Esophagus (tissue), 2 donors: ENCODE measurements around the gene CARNS1. TPM values are rescaled to one million over a fixed set of nuclear protein-coding genes. Genes with fewer than 3 reads are reported as not detected.
A peak's percentile ranks its signal among the peaks of the same experiment; 100 is the strongest.

Source experiments
- H3K27ac ChIP-seq, 2 donors: one replicate each; pipeline ENCODE4 v1.5.1; 2013; ENCODE audit warnings: low read depth in 2 of 2, mild to moderate bottlenecking in 2 of 2, inconsistent platforms in 1 of 2, low read length in 1 of 2, moderate library complexity in 1 of 2
- H3K27me3 ChIP-seq, 2 donors: one replicate each; pipeline ENCODE4 v1.6.1; 2013; ENCODE audit warnings: low read length in 2 of 2, control low read depth in 1 of 2, mild to moderate bottlenecking in 1 of 2; ENCODE audit not compliant: insufficient read depth in 2 of 2, control insufficient read depth in 1 of 2
- H3K36me3 ChIP-seq, 2 donors: one replicate each; pipeline ENCODE4 v1.6.1; 2013; ENCODE audit warnings: low read length in 1 of 2; ENCODE audit not compliant: control insufficient read depth in 2 of 2, insufficient read depth in 2 of 2
- H3K4me1 ChIP-seq, 2 donors: one replicate each; pipeline ENCODE4 v1.6.1; 2013; ENCODE audit warnings: low read length in 1 of 2; ENCODE audit not compliant: control insufficient read depth in 2 of 2, insufficient read depth in 2 of 2
- H3K4me3 ChIP-seq, 2 donors: one replicate each; pipeline ENCODE4 v1.5.1; 2013; ENCODE audit warnings: low read length in 2 of 2, mild to moderate bottlenecking in 2 of 2, low read depth in 1 of 2, moderate library complexity in 1 of 2
- H3K9me3 ChIP-seq, 2 donors: one replicate each; pipeline ENCODE4 v1.6.1; 2013; ENCODE audit warnings: mild to moderate bottlenecking in 2 of 2, low read depth in 1 of 2, low read length in 1 of 2, moderate library complexity in 1 of 2; ENCODE audit not compliant: control insufficient read depth in 2 of 2, insufficient read depth in 1 of 2
- WGBS, 2 donors: extraction: QIAGEN DNeasy Blood & Tissue Kit; methylation state at CpG; one replicate each; pipeline ENCODE4 v1.1.7; 2013; 5-methylcytosine and 5-hydroxymethylcytosine counted together
- polyA plus RNA-seq, 2 donors: library from polyadenylated mRNA; stranded (reverse); fragments of 200-250 nt; gene quantifications; one replicate each; pipeline ENCODE4 v1.2.3, GENCODE V29; 2013
- donor health status: healthy with polysubstance abuse.
- donor health status: Bipolar disorder and iron deficiency.

CARNS1 gene
- polyA plus RNA-seq, 2 donors: 0.21 to 0.29 TPM

DNA sequence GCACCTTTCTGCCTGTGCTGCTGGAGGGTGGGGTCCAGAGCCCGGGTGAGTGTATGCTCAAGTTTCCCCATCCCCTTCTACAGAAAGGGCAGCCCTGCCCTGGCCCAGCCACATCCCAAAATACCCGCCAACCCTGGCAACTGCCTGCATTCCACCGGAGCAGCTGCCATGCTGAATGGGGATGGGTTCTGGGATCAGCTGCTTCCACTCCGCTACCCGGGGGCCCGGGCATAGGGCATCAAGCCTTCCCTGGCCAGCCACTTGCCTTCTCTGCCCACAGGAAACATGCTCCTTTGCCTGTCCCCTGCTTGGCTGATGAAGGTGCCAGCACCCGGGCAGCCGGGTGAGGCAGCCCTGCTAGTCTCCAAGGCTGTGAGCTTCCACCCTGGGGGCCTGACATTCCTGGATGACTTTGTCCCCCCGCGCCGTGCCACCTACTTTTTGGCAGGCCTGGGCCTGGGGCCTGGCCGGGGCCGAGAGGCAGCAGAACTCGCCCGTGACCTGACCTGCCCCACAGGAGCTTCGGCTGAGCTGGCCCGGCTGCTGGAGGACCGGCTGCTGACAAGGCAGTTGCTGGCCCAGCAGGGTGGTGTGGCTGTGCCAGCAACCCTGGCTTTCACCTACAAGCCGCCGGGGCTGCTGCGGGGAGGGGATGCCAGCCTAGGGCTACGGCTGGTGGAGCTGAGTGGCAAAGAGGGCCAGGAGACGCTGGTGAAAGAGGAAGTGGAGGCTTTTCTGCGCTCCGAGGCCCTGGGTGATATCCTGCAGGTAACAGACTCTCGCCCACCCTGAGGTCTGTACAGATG is 3.2 kb downstream of the CARNS1 start:
- WGBS, 2 donors: 42 to 50% methylated on average over 26 of the region's 26 CpGs
- Histone ChIP-seq H3K4me3 (no peak overlapping the region), H3K27ac (peak overlapping the region; percentile 27 to 56), H3K36me3 (no peaks in the 10 kb centered on the region), H3K4me1 (peaks cover 14 to 34% of the 10 kb centered on the region in 2 donors), H3K9me3 (no peaks in the 10 kb centered on the region), H3K27me3 (no peaks in the 10 kb centered on the region)

- Histone ChIP-seq H3K4me3 (no peak overlapping the region), H3K27me3 (no peaks in the 10 kb centered on the region), H3K27ac (no peak overlapping the region), H3K9me3 (no peaks in the 10 kb centered on the region), H3K36me3 (no peaks in the 10 kb centered on the region), H3K4me1 (peaks cover 14 to 34% of the 10 kb centered on the region in 2 donors)
- 86 to 88% methylated on average over 21 of the region's 21 CpGs for WGBS, 2 donors
These were observed 4.0 kb downstream of the CARNS1 start for GRCh38 chr11:67419325-67420049.

DNA sequence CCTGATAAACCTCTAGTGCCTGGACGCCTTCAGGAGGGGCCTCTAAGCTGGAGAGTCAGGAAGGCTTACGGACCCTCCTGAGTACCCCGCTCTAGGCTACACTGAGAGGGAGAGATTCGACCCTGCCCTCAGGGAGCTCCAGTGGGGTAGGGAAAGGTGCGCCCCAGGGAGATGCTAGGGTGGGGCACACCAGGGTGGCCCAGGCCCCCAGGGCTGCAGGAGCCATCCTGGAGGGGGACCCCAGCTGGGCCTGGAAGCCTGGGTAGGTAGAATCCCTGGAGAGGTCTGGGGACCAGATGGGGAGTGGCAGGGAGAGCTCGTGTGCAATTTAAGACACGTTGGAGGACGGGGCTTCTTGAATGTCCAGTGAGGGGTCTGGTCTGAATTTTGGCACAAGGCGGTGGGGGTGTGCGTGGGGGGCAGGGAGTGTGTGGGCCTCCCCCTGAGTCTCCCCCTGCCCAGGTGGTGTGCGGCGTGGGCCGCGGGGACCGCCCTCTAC is 4.7 kb downstream of the CARNS1 start:
- H3K27me3 ChIP-seq: no peaks in the 10 kb centered on the region
- H3K9me3 ChIP-seq: no peaks in the 10 kb centered on the region
- 33 to 35% methylated on average over 14 to 15 of the region's 15 CpGs for WGBS, 2 donors
- H3K4me3 ChIP-seq: peak overlapping the region; percentile 61 to 78
- no peaks in the 10 kb centered on the region for H3K36me3 ChIP-seq
- H3K27ac ChIP-seq: peak overlapping the region; percentile 94 to 95
- peaks cover 12 to 30% of the 10 kb centered on the region in 2 donors for H3K4me1 ChIP-seq

- Histone ChIP-seq H3K27me3 (no peaks in the 10 kb centered on the region), H3K27ac (peak overlapping the region; percentile 94 to 95), H3K4me3 (peak overlapping the region; percentile 61 to 78), H3K9me3 (no peaks in the 10 kb centered on the region), H3K36me3 (no peaks in the 10 kb centered on the region), H3K4me1 (peaks cover 8 to 28% of the 10 kb centered on the region in 2 donors)
- WGBS, 2 donors: 1% methylated on average over 92 to 97 of the region's 97 CpGs
These were observed 5.4 kb downstream of the CARNS1 start for GRCh38 chr11:67420646-67421429.

DNA sequence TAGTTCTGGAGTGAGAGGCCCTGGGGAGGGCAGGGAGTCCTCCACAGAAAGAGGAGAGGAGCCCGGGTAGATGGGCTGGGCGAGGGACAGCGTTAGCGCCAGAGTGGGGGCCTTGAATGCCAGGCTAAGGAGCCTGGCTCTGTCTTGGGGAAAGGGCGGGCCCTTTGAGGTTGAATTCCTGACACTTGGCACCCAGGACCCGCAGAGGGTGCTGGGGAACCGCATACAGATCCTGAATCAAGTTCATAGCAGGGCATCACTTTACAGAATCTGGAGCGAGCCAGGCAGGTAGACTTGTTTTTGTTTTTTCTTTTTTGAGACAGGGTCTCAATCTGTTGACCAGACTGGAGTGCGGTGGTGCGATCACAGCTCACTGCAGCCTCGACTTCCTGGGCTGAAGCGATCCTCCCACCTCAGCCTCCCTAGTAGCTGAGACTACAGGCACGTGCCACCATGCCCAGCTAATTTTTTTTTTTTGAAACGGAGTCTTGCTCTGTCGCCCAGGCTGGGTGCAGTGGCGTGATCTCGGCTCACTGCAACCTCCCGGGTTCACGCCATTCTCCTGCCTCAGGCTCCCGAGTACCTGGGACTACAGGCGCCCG is 6.1 kb downstream of the CARNS1 start:
- peak overlapping the region in 1 of 2 donors; percentile 61 for H3K4me3 ChIP-seq
- no peaks in the 10 kb centered on the region for H3K9me3 ChIP-seq
- H3K27me3 ChIP-seq: no peaks in the 10 kb centered on the region
- H3K36me3 ChIP-seq: no peaks in the 10 kb centered on the region
- peaks cover 4 to 25% of the 10 kb centered on the region in 2 donors for H3K4me1 ChIP-seq
- 67 to 70% methylated on average over 22 of the region's 22 CpGs for WGBS, 2 donors
- H3K27ac ChIP-seq: peak overlapping the region; percentile 28 to 75

- no peaks in the 10 kb centered on the region for H3K27me3 ChIP-seq
- no peak overlapping the region for H3K4me3 ChIP-seq
- H3K9me3 ChIP-seq: no peaks in the 10 kb centered on the region
- H3K4me1 ChIP-seq: peaks cover 4 to 21% of the 10 kb centered on the region in 2 donors
- H3K36me3 ChIP-seq: no peaks in the 10 kb centered on the region
- H3K27ac ChIP-seq: peak overlapping the region in 1 of 2 donors; percentile 62
- 49 to 55% methylated on average over 6 of the region's 6 CpGs for WGBS, 2 donors
These were observed 7.4 kb downstream of the CARNS1 start for GRCh38 chr11:67422891-67423290.

DNA sequence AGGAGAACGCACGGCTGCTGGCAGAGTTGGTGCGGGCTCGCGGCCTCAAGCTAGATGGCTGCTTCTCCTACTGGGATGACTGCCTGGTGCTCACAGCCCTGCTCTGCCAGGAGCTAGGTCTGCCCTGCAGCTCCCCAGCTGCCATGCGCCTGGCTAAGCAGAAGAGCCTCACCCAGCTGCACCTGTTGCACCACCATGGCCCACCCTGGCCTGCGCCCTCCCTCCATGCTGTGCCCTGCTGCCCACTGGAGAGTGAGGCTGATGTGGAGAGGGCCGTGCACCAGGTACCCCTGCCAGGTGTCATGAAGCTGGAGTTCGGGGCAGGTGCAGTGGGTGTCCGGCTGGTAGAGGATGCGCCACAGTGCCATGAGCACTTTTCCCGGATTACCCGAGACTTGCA is 8.0 kb downstream of the CARNS1 start:
- no peaks in the 10 kb centered on the region for H3K36me3 ChIP-seq
- 81 to 82% methylated on average over 13 of the region's 13 CpGs for WGBS, 2 donors
- H3K4me1 ChIP-seq: peaks cover 3 to 18% of the 10 kb centered on the region in 2 donors
- H3K4me3 ChIP-seq: no peak overlapping the region
- H3K27me3 ChIP-seq: no peaks in the 10 kb centered on the region
- H3K27ac ChIP-seq: no peak overlapping the region
- H3K9me3 ChIP-seq: no peaks in the 10 kb centered on the region

DNA sequence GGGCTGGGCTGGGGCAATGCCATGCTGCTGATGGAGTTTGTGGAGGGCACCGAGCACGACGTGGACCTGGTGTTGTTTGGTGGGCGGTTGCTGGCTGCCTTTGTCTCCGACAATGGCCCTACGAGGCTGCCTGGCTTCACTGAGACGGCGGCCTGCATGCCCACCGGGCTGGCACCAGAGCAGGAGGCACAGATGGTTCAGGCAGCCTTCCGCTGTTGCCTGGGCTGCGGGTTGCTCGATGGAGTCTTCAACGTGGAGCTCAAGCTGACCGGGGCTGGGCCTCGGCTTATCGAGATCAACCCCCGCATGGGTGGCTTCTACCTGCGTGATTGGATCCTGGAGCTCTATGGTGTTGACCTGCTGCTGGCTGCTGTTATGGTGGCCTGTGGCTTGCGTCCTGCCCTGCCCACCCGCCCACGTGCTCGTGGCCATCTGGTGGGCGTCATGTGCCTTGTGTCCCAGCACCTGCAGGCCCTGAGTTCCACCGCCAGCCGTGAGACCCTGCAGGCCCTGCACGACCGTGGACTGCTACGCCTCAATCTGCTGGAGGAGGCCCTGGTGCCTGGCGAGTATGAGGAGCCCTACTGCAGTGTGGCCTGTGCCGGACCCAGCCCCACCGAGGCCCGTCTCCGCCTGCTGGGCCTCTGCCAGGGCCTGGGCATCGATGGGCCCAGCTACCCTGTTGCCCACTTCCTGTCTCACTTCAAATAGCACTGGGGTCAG is 8.6 kb downstream of the CARNS1 start:
- H3K27me3 ChIP-seq: no peaks in the 10 kb centered on the region
- 89% methylated on average over 34 of the region's 34 CpGs for WGBS, 2 donors

More for the DNA sequence above, 8.6 kb downstream of the CARNS1 start:
- no peak overlapping the region for H3K4me3 ChIP-seq
- H3K4me1 ChIP-seq: peaks cover 0 to 14% of the 10 kb centered on the region in 2 donors
- no peaks in the 10 kb centered on the region for H3K36me3 ChIP-seq
- no peak overlapping the region for H3K27ac ChIP-seq
- H3K9me3 ChIP-seq: no peaks in the 10 kb centered on the region
